ENCODE results near the gene GTF2A2.
"Not testable (repeated sequence)": the region's sequence is repeated elsewhere in the genome, so short reads cannot be mapped to it uniquely, and the experiment has no call there.

Gene GTF2A2

DNA sequence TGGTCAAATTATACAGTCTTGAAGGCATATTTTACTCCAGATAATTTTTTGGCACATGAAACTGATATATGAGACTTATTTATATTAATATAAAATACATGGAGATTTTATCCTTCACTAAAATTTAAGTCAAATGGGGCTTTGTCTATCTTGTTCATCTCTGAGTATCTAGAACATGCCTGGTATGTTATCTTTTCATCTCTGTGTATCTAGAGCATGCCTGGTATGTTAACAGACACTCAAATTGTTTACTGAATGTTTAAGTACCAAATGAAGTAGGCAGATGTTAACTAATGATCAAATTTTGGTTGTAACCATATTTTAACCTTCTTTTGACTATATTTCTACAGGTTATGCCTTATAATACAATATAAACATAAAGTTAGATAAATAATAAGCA, 7.7 kb downstream of the GTF2A2 start:
- no peaks in the 10 kb centered on the region for H3K27me3 ChIP-seq (ENCODE audit: insufficient read depth, low read length)
- H3K36me3 ChIP-seq (ENCODE audit: insufficient read depth, low read length) = peaks cover 80% of the 10 kb centered on the region
- H3K4me3 ChIP-seq (ENCODE audit: low read length) = no peak overlapping the region
- H3K4me1 ChIP-seq (ENCODE audit: insufficient read depth, low read length) = no peaks in the 10 kb centered on the region
- H3K9me3 ChIP-seq (ENCODE audit: low read length) = peaks cover 10% of the 10 kb centered on the region
- no peak overlapping the region for H2AFZ ChIP-seq (ENCODE audit: low read depth, low read length)

DNA sequence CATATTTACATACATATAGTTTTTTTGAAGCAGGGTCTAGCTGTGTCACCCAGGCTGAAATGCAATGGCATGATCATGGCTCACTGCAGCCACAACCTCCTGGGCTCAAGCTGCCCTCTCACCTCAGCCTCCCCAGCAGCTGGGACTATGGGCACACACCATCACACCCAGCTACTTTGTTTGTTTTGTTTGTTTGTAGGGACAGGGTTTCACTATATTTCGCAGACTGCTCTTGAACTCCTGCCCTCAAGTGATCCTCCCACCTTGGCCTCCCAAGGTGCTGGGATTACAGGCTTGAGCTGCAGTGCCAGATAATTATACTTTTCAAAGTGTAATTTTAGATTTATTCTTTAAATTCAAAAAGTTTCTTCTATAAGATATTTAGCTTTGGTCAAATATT, 10.2 kb downstream of the GTF2A2 start:
- H3K4me1 ChIP-seq (ENCODE audit: insufficient read depth, low read length) = no peaks in the 10 kb centered on the region
- peaks cover 7% of the 10 kb centered on the region for H3K9me3 ChIP-seq (ENCODE audit: low read length)
- H3K27me3 ChIP-seq (ENCODE audit: insufficient read depth, low read length) = no peaks in the 10 kb centered on the region
- no peak overlapping the region for H3K4me3 ChIP-seq (ENCODE audit: low read length)
- H3K36me3 ChIP-seq (ENCODE audit: insufficient read depth, low read length) = peaks cover 68% of the 10 kb centered on the region
- H2AFZ ChIP-seq (ENCODE audit: low read depth, low read length) = no peak overlapping the region

- H3K9me3 ChIP-seq (ENCODE audit: low read length) = peaks cover 2% of the 10 kb centered on the region
- H3K4me3 ChIP-seq (ENCODE audit: low read length) = no peak overlapping the region
- H3K27me3 ChIP-seq (ENCODE audit: insufficient read depth, low read length) = no peaks in the 10 kb centered on the region
- H2AFZ ChIP-seq (ENCODE audit: low read depth, low read length) = no peak overlapping the region
- no peaks in the 10 kb centered on the region for H3K4me1 ChIP-seq (ENCODE audit: insufficient read depth, low read length)
- H3K36me3 ChIP-seq (ENCODE audit: insufficient read depth, low read length) = peaks cover 68% of the 10 kb centered on the region
Observed at GRCh38 chr15:59646277-59646676, 11.0 kb downstream of the GTF2A2 start.

DNA sequence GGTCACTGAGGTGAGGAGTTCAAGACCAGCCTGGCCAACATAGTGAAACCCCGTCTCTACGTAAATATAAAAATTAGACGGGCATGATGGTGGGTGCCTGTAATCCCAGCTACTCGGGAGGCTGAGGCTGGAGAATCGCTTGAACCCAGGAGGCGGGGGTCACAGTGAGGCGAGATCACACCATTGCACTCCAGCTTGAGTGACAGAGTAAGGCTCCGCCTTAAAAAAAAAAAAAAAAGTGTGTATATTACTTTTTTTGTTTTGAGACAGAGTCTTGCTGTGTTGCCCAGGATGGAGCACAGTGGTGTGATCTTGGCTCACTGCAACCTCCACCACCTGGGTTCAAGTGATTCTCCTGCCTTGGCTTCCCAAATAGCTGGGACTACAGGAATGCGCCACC, 11.5 kb downstream of the GTF2A2 start:
- H3K9me3 ChIP-seq (ENCODE audit: low read length); H3K4me1 ChIP-seq (ENCODE audit: insufficient read depth, low read length); H2AFZ ChIP-seq (ENCODE audit: low read depth, low read length); H3K27me3 ChIP-seq (ENCODE audit: insufficient read depth, low read length); H3K4me3 ChIP-seq (ENCODE audit: low read length): not testable (repeated sequence)
- H3K36me3 ChIP-seq (ENCODE audit: insufficient read depth, low read length) = peaks cover 65% of the 10 kb centered on the region

GRCh38 chr15:59644756-59645155, 12.6 kb downstream of the GTF2A2 start:
- peaks cover 2% of the 10 kb centered on the region for H3K9me3 ChIP-seq (ENCODE audit: low read length)
- H3K4me1 ChIP-seq (ENCODE audit: insufficient read depth, low read length) = no peaks in the 10 kb centered on the region
- no peak overlapping the region for H2AFZ ChIP-seq (ENCODE audit: low read depth, low read length)
- peaks cover 56% of the 10 kb centered on the region for H3K36me3 ChIP-seq (ENCODE audit: insufficient read depth, low read length)
- no peak overlapping the region for H3K4me3 ChIP-seq (ENCODE audit: low read length)
- no peaks in the 10 kb centered on the region for H3K27me3 ChIP-seq (ENCODE audit: insufficient read depth, low read length)

DNA sequence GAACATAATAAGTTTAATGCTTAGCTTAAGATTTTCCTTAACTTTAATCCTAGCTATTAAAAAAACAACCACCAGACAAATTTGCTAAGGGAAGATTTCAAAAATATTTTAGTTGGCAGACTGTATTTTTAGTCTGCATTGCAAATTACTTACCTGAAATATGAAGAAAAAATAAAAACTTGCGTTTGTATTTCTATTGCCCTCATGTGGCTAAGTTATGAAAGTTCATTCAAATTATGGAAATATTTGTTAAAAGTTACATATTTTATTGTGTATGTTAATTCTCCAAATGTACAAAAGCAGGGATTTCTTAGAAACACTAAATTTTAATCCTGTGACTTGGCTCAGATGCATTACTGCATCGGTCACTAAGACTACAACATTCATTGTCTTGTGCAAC, 15.0 kb downstream of the GTF2A2 start:
- H3K4me1 ChIP-seq (ENCODE audit: insufficient read depth, low read length) = no peaks in the 10 kb centered on the region
- H3K9me3 ChIP-seq (ENCODE audit: low read length) = peaks cover 2% of the 10 kb centered on the region
- no peaks in the 10 kb centered on the region for H3K27me3 ChIP-seq (ENCODE audit: insufficient read depth, low read length)
- H3K36me3 ChIP-seq (ENCODE audit: insufficient read depth, low read length) = peaks cover 63% of the 10 kb centered on the region
- no peak overlapping the region for H3K4me3 ChIP-seq (ENCODE audit: low read length)
- no peak overlapping the region for H2AFZ ChIP-seq (ENCODE audit: low read depth, low read length)

DNA sequence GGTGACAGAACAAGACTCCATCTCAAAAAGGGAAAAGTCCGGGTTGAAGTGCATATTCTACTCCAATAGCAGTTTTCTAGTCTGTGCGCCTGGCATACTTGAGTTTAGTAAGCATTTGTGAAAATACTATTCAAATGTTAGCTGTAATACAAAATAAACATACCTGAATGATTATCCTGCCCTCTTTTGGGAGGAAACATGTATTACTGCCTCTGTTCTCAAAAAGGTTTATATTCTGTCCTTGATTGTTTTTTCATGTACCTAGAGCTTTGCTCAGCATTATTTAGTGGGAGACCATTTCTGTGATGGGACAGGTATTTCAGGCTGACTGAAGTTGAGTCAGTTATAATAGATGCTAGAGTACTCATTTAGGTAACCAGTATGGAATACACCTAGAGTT, 19.8 kb downstream of the GTF2A2 start:
- not testable (repeated sequence) for H3K4me3 ChIP-seq (ENCODE audit: low read length); H2AFZ ChIP-seq (ENCODE audit: low read depth, low read length); H3K27me3 ChIP-seq (ENCODE audit: insufficient read depth, low read length); H3K4me1 ChIP-seq (ENCODE audit: insufficient read depth, low read length); H3K9me3 ChIP-seq (ENCODE audit: low read length)
- H3K36me3 ChIP-seq (ENCODE audit: insufficient read depth, low read length) = peaks cover 42% of the 10 kb centered on the region

- no peaks in the 10 kb centered on the region for H3K9me3 ChIP-seq (ENCODE audit: low read length)
- H2AFZ ChIP-seq (ENCODE audit: low read depth, low read length) = no peak overlapping the region
- no peaks in the 10 kb centered on the region for H3K4me1 ChIP-seq (ENCODE audit: insufficient read depth, low read length)
- H3K36me3 ChIP-seq (ENCODE audit: insufficient read depth, low read length) = peaks cover 29% of the 10 kb centered on the region
- H3K27me3 ChIP-seq (ENCODE audit: insufficient read depth, low read length) = no peaks in the 10 kb centered on the region
- no peak overlapping the region for H3K4me3 ChIP-seq (ENCODE audit: low read length)
Observed at GRCh38 chr15:59636184-59636583, 21.1 kb downstream of the GTF2A2 start.

GRCh38 chr15:59632714-59633113, 24.6 kb downstream of the GTF2A2 start:
- Histone ChIP-seq H3K36me3 (ENCODE audit: insufficient read depth, low read length) (peaks cover 11% of the 10 kb centered on the region), H3K9me3 (ENCODE audit: low read length) (no peaks in the 10 kb centered on the region), H3K27me3 (ENCODE audit: insufficient read depth, low read length) (no peaks in the 10 kb centered on the region), H2AFZ (ENCODE audit: low read depth, low read length) (no peak overlapping the region), H3K4me1 (ENCODE audit: insufficient read depth, low read length) (no peaks in the 10 kb centered on the region), H3K4me3 (ENCODE audit: low read length) (no peak overlapping the region)

GRCh38 chr15:59622289-59622688, 35.0 kb downstream of the GTF2A2 start:
- H3K27me3 ChIP-seq (ENCODE audit: insufficient read depth, low read length) = no peaks in the 10 kb centered on the region
- H3K36me3 ChIP-seq (ENCODE audit: insufficient read depth, low read length) = no peaks in the 10 kb centered on the region
- H2AFZ ChIP-seq (ENCODE audit: low read depth, low read length) = no peak overlapping the region
- H3K9me3 ChIP-seq (ENCODE audit: low read length) = no peaks in the 10 kb centered on the region
- H3K4me3 ChIP-seq (ENCODE audit: low read length) = no peak overlapping the region
- H3K4me1 ChIP-seq (ENCODE audit: insufficient read depth, low read length) = no peaks in the 10 kb centered on the region

GRCh38 chr15:59618406-59618805, 38.9 kb downstream of the GTF2A2 start:
- Histone ChIP-seq H2AFZ (ENCODE audit: low read depth, low read length) (no peak overlapping the region), H3K4me3 (ENCODE audit: low read length) (no peak overlapping the region), H3K36me3 (ENCODE audit: insufficient read depth, low read length) (no peaks in the 10 kb centered on the region), H3K9me3 (ENCODE audit: low read length) (no peaks in the 10 kb centered on the region), H3K4me1 (ENCODE audit: insufficient read depth, low read length) (peaks cover 9% of the 10 kb centered on the region), H3K27me3 (ENCODE audit: insufficient read depth, low read length) (no peaks in the 10 kb centered on the region)

GRCh38 chr15:59616379-59616778, 40.9 kb downstream of the GTF2A2 start:
- Histone ChIP-seq H3K4me1 (ENCODE audit: insufficient read depth, low read length) (peaks cover 9% of the 10 kb centered on the region), H2AFZ (ENCODE audit: low read depth, low read length) (no peak overlapping the region), H3K4me3 (ENCODE audit: low read length) (no peak overlapping the region), H3K27me3 (ENCODE audit: insufficient read depth, low read length) (peaks cover 3% of the 10 kb centered on the region), H3K9me3 (ENCODE audit: low read length) (no peaks in the 10 kb centered on the region), H3K36me3 (ENCODE audit: insufficient read depth, low read length) (no peaks in the 10 kb centered on the region)

DNA sequence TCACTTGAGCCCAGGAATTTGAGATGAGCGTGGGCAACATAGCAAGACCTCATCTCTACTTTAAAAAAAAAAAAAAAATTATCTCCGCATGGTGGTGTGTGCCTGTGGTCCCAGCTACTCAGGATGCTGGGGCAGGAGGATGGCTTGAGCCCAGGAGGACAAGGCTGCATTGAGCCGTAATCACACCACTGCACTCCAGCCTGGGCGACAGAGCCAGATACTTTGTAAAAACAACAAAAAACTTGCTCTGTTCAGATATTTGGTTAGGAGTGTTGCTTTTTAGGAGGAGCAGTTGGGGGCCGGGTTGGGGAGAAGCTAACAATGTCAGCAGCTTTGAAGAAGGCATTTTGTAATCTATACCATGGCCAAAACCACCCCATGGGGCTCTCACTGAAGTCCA, 41.7 kb downstream of the GTF2A2 start:
- Histone ChIP-seq H3K4me1 (ENCODE audit: insufficient read depth, low read length) (peaks cover 9% of the 10 kb centered on the region), H3K36me3 (ENCODE audit: insufficient read depth, low read length) (no peaks in the 10 kb centered on the region), H3K27me3 (ENCODE audit: insufficient read depth, low read length) (peaks cover 3% of the 10 kb centered on the region), H2AFZ (ENCODE audit: low read depth, low read length) (no peak overlapping the region), H3K9me3 (ENCODE audit: low read length) (no peaks in the 10 kb centered on the region), H3K4me3 (ENCODE audit: low read length) (no peak overlapping the region)

DNA sequence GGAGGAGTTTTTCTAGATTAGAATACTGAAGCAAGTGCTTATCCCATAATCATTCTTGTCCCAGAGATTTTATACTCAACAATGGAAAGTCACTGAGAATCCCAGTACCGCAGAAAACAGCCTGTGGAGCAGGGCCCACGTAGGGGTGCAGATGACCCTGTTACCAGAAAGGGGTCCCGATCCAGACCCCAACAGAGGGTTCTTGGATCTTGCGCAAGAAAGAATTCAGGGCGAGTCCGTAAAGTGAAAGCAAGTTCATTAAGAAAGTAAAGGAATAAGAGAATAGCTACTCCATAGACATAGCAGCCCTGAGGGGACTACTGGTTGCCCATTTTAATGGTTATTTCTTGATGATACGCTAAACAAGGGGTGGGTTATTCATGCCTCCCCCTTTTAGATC, 43.2 kb downstream of the GTF2A2 start:
- Histone ChIP-seq H3K27me3 (ENCODE audit: insufficient read depth, low read length) (peaks cover 3% of the 10 kb centered on the region), H3K4me1 (ENCODE audit: insufficient read depth, low read length) (peaks cover 9% of the 10 kb centered on the region), H3K36me3 (ENCODE audit: insufficient read depth, low read length) (no peaks in the 10 kb centered on the region), H2AFZ (ENCODE audit: low read depth, low read length) (no peak overlapping the region), H3K9me3 (ENCODE audit: low read length) (no peaks in the 10 kb centered on the region), H3K4me3 (ENCODE audit: low read length) (no peak overlapping the region)
